HepG2 (cell line): ENCODE measurements around the gene OR13C3. TPM values are rescaled to one million over a fixed set of nuclear protein-coding genes. Genes with fewer than 3 reads are reported as not detected.

Experiments used
- ATRX ChIP-seq: sonication (generic); formaldehyde crosslinking; IDR thresholded peaks from 2 replicates; pipeline ENCODE4 v1.4.0; 2020; ENCODE audit warnings: missing genetic modification reagents, borderline replicate concordance
- CHD2 ChIP-seq: IDR thresholded peaks from 2 replicates; pipeline ENCODE4 v1.6.1; 2011; ENCODE audit warnings: low read depth, low read length, improper control_type of control experiment
- TEF ChIP-seq: sonication (generic); formaldehyde crosslinking; IDR thresholded peaks from 2 replicates; pipeline ENCODE4 v1.5.0; 2020; ENCODE audit warnings: missing genetic modification reagents
- TRIM24 ChIP-seq: sonication (generic); formaldehyde crosslinking; IDR thresholded peaks from 2 replicates; pipeline ENCODE4 v1.8.0; 2022; ENCODE audit warnings: mild to moderate bottlenecking, missing genetic modification reagents
- ZNF337 ChIP-seq: sonication (generic); formaldehyde crosslinking; IDR thresholded peaks from 2 replicates; pipeline ENCODE4 v1.5.1; 2020; ENCODE audit warnings: missing genetic modification reagents, low read depth, mild to moderate bottlenecking, borderline replicate concordance
- ZNF33B ChIP-seq: sonication (generic); formaldehyde crosslinking; IDR thresholded peaks from 2 replicates; pipeline ENCODE4 v1.5.1; 2020; ENCODE audit warnings: mild to moderate bottlenecking, missing genetic modification reagents
- ZNF567 ChIP-seq: sonication (generic); formaldehyde crosslinking; IDR thresholded peaks from 2 replicates; pipeline ENCODE4 v1.8.1; 2023; ENCODE audit warnings: mild to moderate bottlenecking, missing genetic modification reagents, borderline replicate concordance
- ZNF609 ChIP-seq: sonication (generic); formaldehyde crosslinking; IDR thresholded peaks from 2 replicates; pipeline ENCODE4 v1.4.0; 2020; ENCODE audit warnings: mild to moderate bottlenecking, missing genetic modification reagents, borderline replicate concordance
- ZNF678 ChIP-seq: sonication (generic); formaldehyde crosslinking; IDR thresholded peaks from 2 replicates; pipeline ENCODE4 v1.4.0; 2020; ENCODE audit warnings: mild to moderate bottlenecking, missing genetic modification reagents
- polyA plus RNA-seq, 8 experiments: library from polyadenylated mRNA; depleted of rRNA in 3 of 8; stranded (reverse) in 7 of 8; unstranded in 1 of 8; fragments of >200 nt; fragmentation: Illumina TruSeq in 4 of 8; extraction: Trizol in 4 of 8; gene quantifications; 2 replicates each; pipeline versions ENCODE4 v1.2.1 to v1.2.3, GENCODE V29; 2011 to 2016; ENCODE audit warnings: low read depth in 4 of 8, missing spikeins in 1 of 8, mixed read lengths in 1 of 8; ENCODE audit not compliant: insufficient read depth in 1 of 8
- total RNA-seq, 5 experiments: library from RNA; depleted of rRNA; stranded (reverse); fragments of >200 nt; fragmentation: Illumina TruSeq; extraction: Trizol; gene quantifications; 2 replicates each; pipeline ENCODE4 v1.2.3, GENCODE V29; 2016; ENCODE audit warnings: low read depth in 1 of 5

The OR13C3 gene
- total and polyA plus RNA-seq, 2 of the 13 experiments (the other 11 are each of a cell fraction or from before 2014, with no cell fraction given): not detected

- TF ChIP-seq ZNF609 (CRISPR knock-in tag) (no peak), ZNF337 (CRISPR knock-in tag) (no peak), ATRX (CRISPR knock-in tag) (no peak), TRIM24 (CRISPR knock-in tag) (no peak), TEF (CRISPR knock-in tag) (no peak), CHD2 (no peak), ZNF678 (CRISPR knock-in tag) (no peak), ZNF33B (no peak), ZNF567 (CRISPR knock-in tag) (no peak)
Observed at GRCh38 chr9:104568868-104569267, 32.2 kb upstream of the OR13C3 start, which contains the start of gene OR13C8 (continued).
